HepG2 (cell line): ENCODE measurements around the gene NPAS2.

ENCODE experiments used
- AKNA ChIP-seq: sonication (generic); formaldehyde crosslinking; IDR thresholded peaks from 2 replicates; pipeline ENCODE4 v1.4.0; 2020; ENCODE audit warnings: missing genetic modification reagents, borderline replicate concordance
- ATF4 ChIP-seq, 2 experiments: fragments of 450-650 bp in 1 of 2; sonication (generic) in 1 of 2; formaldehyde crosslinking; IDR thresholded peaks; 2 replicates each; pipeline versions ENCODE4 v1.5.0 to v1.8.0; 2020 to 2022; ENCODE audit warnings: mild to moderate bottlenecking in 1 of 2, missing genetic modification reagents in 1 of 2
- CBX5 ChIP-seq: sonication (generic); formaldehyde crosslinking; IDR thresholded peaks from 2 replicates; pipeline ENCODE4 v1.4.0; 2020; ENCODE audit warnings: missing genetic modification reagents, borderline replicate concordance
- CTCF ChIP-seq: sonication (generic); formaldehyde crosslinking; IDR thresholded peaks from 2 replicates; pipeline ENCODE4 v1.5.0; 2020; ENCODE audit warnings: mild to moderate bottlenecking, missing genetic modification reagents, moderate library complexity
- EZH2 ChIP-seq: conservative IDR thresholded peaks from 2 replicates; pipeline ENCODE4 v1.6.1; 2012; ENCODE audit warnings: mild to moderate bottlenecking, low read depth, low read length, moderate library complexity
- HCFC1 ChIP-seq: fragments of 150-350 bp; IDR thresholded peaks from 2 replicates; pipeline ENCODE4 v1.6.1; 2014; ENCODE audit warnings: low read depth, low read length
- IRF1 ChIP-seq: sonication (generic); formaldehyde crosslinking; IDR thresholded peaks from 2 replicates; pipeline ENCODE4 v1.4.0; 2020; ENCODE audit warnings: low read depth, mild to moderate bottlenecking, missing genetic modification reagents
- KLF9 ChIP-seq: IDR thresholded peaks from 2 replicates; pipeline ENCODE4 v1.6.1; 2016; ENCODE audit warnings: low read depth
- MIER2 ChIP-seq: IDR thresholded peaks from 2 replicates; pipeline ENCODE4 v1.6.1; 2016; ENCODE audit warnings: missing biosample characterization, missing genetic modification reagents
- PRMT3 ChIP-seq: sonication (generic); formaldehyde crosslinking; IDR thresholded peaks from 2 replicates; pipeline ENCODE4 v1.8.1; 2022; ENCODE audit warnings: low read depth, mild to moderate bottlenecking, moderate library complexity, missing genetic modification reagents, borderline replicate concordance
- SMC3 ChIP-seq: IDR thresholded peaks from 2 replicates; pipeline ENCODE4 v1.6.1; 2011; ENCODE audit warnings: low read length, improper control_type of control experiment
- ZMYM3 ChIP-seq: sonication (generic); formaldehyde crosslinking; IDR thresholded peaks from 2 replicates; pipeline ENCODE4 v1.5.1; 2020; ENCODE audit warnings: mild to moderate bottlenecking, missing genetic modification reagents
- ZNF546 ChIP-seq: sonication (generic); formaldehyde crosslinking; conservative IDR thresholded peaks from 2 replicates; pipeline ENCODE4 v1.8.1; 2023; ENCODE audit warnings: mild to moderate bottlenecking, missing genetic modification reagents

- TF ChIP-seq EZH2 (no peak), ZNF546 (CRISPR knock-in tag) (no peak), KLF9 (no peak), CBX5 (CRISPR knock-in tag) (no peak), PRMT3 (CRISPR knock-in tag) (no peak), AKNA (CRISPR knock-in tag) (no peak), MIER2 (CRISPR knock-in tag) (no peak), HCFC1 (no peak), CTCF (no peak), IRF1 (CRISPR knock-in tag) (no peak), ZMYM3 (CRISPR knock-in tag) (no peak), SMC3 (no peak), ATF4 (CRISPR knock-in tag; IDR thresholded peaks at IDR 0.05) (no peak)
Observed at GRCh38 chr2:101040761-101041160, 220.8 kb downstream of the NPAS2 start.
